Thyroid gland (tissue), 4 donors: ENCODE measurements around the gene MAST4.

Source experiments
- CTCF ChIP-seq, 6 experiments: fragments of 200-600 bp in 3 of 6; fragments of 450-650 bp in 3 of 6; sonication (generic) in 3 of 6; IDR thresholded peaks; one replicate each; pipeline ENCODE4 v1.5.1; 2016 to 2019; ENCODE audit warnings: antibody characterized with exemption in 6 of 6, mild to moderate bottlenecking in 2 of 6, inconsistent platforms in 1 of 6, moderate library complexity in 1 of 6
- POLR2A ChIP-seq, 2 donors: fragments of 450-650 bp; IDR thresholded peaks; one replicate each; pipeline ENCODE4 v1.6.1; 2017; ENCODE audit warnings: antibody characterized with exemption in 2 of 2, mild to moderate bottlenecking in 2 of 2, moderate library complexity in 1 of 2

- TF ChIP-seq POLR2A (IDR thresholded peaks at IDR 0.05) (no peak), CTCF (IDR thresholded peaks at IDR 0.05) (peak; percentile 65 to 87 (median 80))
Observed at GRCh38 chr5:66987949-66988838, 392.0 kb downstream of the MAST4 start.
